Measurements from ENCODE around the gene PTPN14.
"Not testable (repeated sequence)": the region's sequence is repeated elsewhere in the genome, so short reads cannot be mapped to it uniquely, and the experiment has no call there.

PTPN14 gene

GRCh38 chr1:214545293-214545692, 6.1 kb downstream of the PTPN14 start:
- no peak for DNase-seq (ENCODE audit: low read depth)
- no peak overlapping the region for H3K4me3 ChIP-seq (ENCODE audit: low read depth, low read length)

- no peak overlapping the region for H3K4me3 ChIP-seq (ENCODE audit: low read depth, low read length)
- no peak for DNase-seq (ENCODE audit: low read depth)
These were observed 6.6 kb downstream of the PTPN14 start for GRCh38 chr1:214544791-214545190.

- H3K4me3 ChIP-seq (ENCODE audit: low read depth, low read length): no peak overlapping the region
- DNase-seq (ENCODE audit: low read depth): no peak
These were observed 8.9 kb downstream of the PTPN14 start for GRCh38 chr1:214542275-214543199.

GRCh38 chr1:214541693-214542092, 9.7 kb downstream of the PTPN14 start:
- DNase-seq (ENCODE audit: low read depth): no peak
- no peak overlapping the region for H3K4me3 ChIP-seq (ENCODE audit: low read depth, low read length)

GRCh38 chr1:214541206-214541605, 10.2 kb downstream of the PTPN14 start:
- no peak overlapping the region for H3K4me3 ChIP-seq (ENCODE audit: low read depth, low read length)
- DNase-seq (ENCODE audit: low read depth): no peak

- H3K4me3 ChIP-seq (ENCODE audit: low read depth, low read length): no peak overlapping the region
- no peak for DNase-seq (ENCODE audit: low read depth)
These were observed 11.1 kb downstream of the PTPN14 start for GRCh38 chr1:214540324-214540723.

GRCh38 chr1:214538496-214538895, 12.9 kb downstream of the PTPN14 start:
- DNase-seq (ENCODE audit: low read depth): no peak
- H3K4me3 ChIP-seq (ENCODE audit: low read depth, low read length): no peak overlapping the region

GRCh38 chr1:214537872-214538473, 13.4 kb downstream of the PTPN14 start:
- no peak for DNase-seq (ENCODE audit: low read depth)
- no peak overlapping the region for H3K4me3 ChIP-seq (ENCODE audit: low read depth, low read length)

- H3K4me3 ChIP-seq (ENCODE audit: low read depth, low read length): no peak overlapping the region
- no peak for DNase-seq (ENCODE audit: low read depth)
These were observed 14.2 kb downstream of the PTPN14 start for GRCh38 chr1:214537219-214537618.

- H3K4me3 ChIP-seq (ENCODE audit: low read depth, low read length): no peak overlapping the region
- no peak for DNase-seq (ENCODE audit: low read depth)
These were observed 19.3 kb downstream of the PTPN14 start for GRCh38 chr1:214532070-214532469.

- no peak overlapping the region for H3K4me3 ChIP-seq (ENCODE audit: low read depth, low read length)
- DNase-seq (ENCODE audit: low read depth): no peak
These were observed 25.8 kb downstream of the PTPN14 start for GRCh38 chr1:214525535-214526019.

GRCh38 chr1:214524824-214525223, 26.6 kb downstream of the PTPN14 start:
- H3K4me3 ChIP-seq (ENCODE audit: low read depth, low read length): no peak overlapping the region

GRCh38 chr1:214523124-214523824, 28.1 kb downstream of the PTPN14 start:
- no peak overlapping the region for H3K4me3 ChIP-seq (ENCODE audit: low read depth, low read length)
- no peak for DNase-seq (ENCODE audit: low read depth)

More at GRCh38 chr1:214524824-214525223, 26.6 kb downstream of the PTPN14 start:
- DNase-seq (ENCODE audit: low read depth): no peak

- not testable (repeated sequence) for H3K4me3 ChIP-seq (ENCODE audit: low read depth, low read length); DNase-seq (ENCODE audit: low read depth)
These were observed 29.9 kb downstream of the PTPN14 start for GRCh38 chr1:214521458-214521857.

GRCh38 chr1:214520544-214521165, 30.7 kb downstream of the PTPN14 start:
- no peak for DNase-seq (ENCODE audit: low read depth)
- H3K4me3 ChIP-seq (ENCODE audit: low read depth, low read length): no peak overlapping the region

- DNase-seq (ENCODE audit: low read depth): no peak
- H3K4me3 ChIP-seq (ENCODE audit: low read depth, low read length): no peak overlapping the region
These were observed 33.0 kb downstream of the PTPN14 start for GRCh38 chr1:214518361-214518760.

- DNase-seq (ENCODE audit: low read depth): no peak
- H3K4me3 ChIP-seq (ENCODE audit: low read depth, low read length): no peak overlapping the region
These were observed 34.7 kb downstream of the PTPN14 start for GRCh38 chr1:214516434-214517326.

- DNase-seq (ENCODE audit: low read depth): no peak
These were observed 35.6 kb downstream of the PTPN14 start for GRCh38 chr1:214515544-214516433.

More at GRCh38 chr1:214515544-214516433, 35.6 kb downstream of the PTPN14 start:
- no peak overlapping the region for H3K4me3 ChIP-seq (ENCODE audit: low read depth, low read length)

All from skeletal muscle cell (primary cell).